Measurements from ENCODE around the gene GREB1L. TPM values are rescaled to one million over a fixed set of nuclear protein-coding genes. Genes with fewer than 3 reads are reported as not detected.

The GREB1L gene
- total and polyA plus RNA-seq, 12 donors, result 0.39 to 4.9 (median 1.3) TPM

- H3K4me1 ChIP-seq (replicated peaks in 1 of 2), result peaks cover 7 to 15% of the 10 kb centered on the region in 2 donors
- no peak overlapping the region for H3K27ac ChIP-seq
- no peaks in the 10 kb centered on the region for H3K9me3 ChIP-seq (replicated peaks in 1 of 3)
- H3K27me3 ChIP-seq, result no peaks in the 10 kb centered on the region
- intact Hi-C loops (cut with DNase I), result no loop called here
- no peak for DNase-seq
- peaks cover 0 to 21% of the 10 kb centered on the region in 2 donors for H3K36me3 ChIP-seq (replicated peaks in 1 of 2)
- TF ChIP-seq CTCF (IDR thresholded peaks at IDR 0.05) (no peak), POLR2A (IDR thresholded peaks at IDR 0.05) (no peak)
- H3K4me3 ChIP-seq, result no peak overlapping the region
Observed at GRCh38 chr18:21571772-21572171, 329.7 kb downstream of the GREB1L start.

Small RNA genes within 50 kb of the gene (small RNA-seq; reads per million reads assigned to genes)
- 0 reads per million in 2 donors for gene RF00603

Other genes starting within 250 kb of the GREB1L start
- 10 to 100 TPM; 12.8 to 55.5 (median 33.0) TPM for gene ROCK1, start 130.4 kb upstream of the GREB1L start, total RNA-seq
- 10 to 100 TPM in 2 of 3 donors, 1 to 10 TPM in 1; 6.8 to 32.6 (median 15.9) TPM for gene ROCK1, start 130.4 kb upstream of the GREB1L start, polyA plus RNA-seq

Measured in adrenal gland (tissue), 12 donors.